Activated T-cell treated with anti-CD3 and anti-CD28 coated beads for 48 hours (primary cell): ENCODE measurements around the gene ITPKB.

Experiments
- DNase-seq: peaks from one replicate; pipeline ENCODE4 v3.0.0-alpha.2; 2020; ENCODE audit warnings: low read depth

The ITPKB gene

GRCh38 chr1:226685196-226685820, 53.8 kb downstream of the ITPKB start:
- DNase-seq = no peak

- no peak for DNase-seq
Measured at GRCh38 chr1:226684026-226684425, 55.1 kb downstream of the ITPKB start.

- DNase-seq = no peak
Measured at GRCh38 chr1:226682871-226683814, 55.9 kb downstream of the ITPKB start.

GRCh38 chr1:226681652-226682493, 57.2 kb downstream of the ITPKB start:
- DNase-seq = no peak

- DNase-seq = no peak
Measured at GRCh38 chr1:226680653-226681052, 58.4 kb downstream of the ITPKB start.

- peak; percentile 76 for DNase-seq
Measured at GRCh38 chr1:226679853-226680516, 59.1 kb downstream of the ITPKB start.

- no peak for DNase-seq
Measured at GRCh38 chr1:226679262-226679661, 59.8 kb downstream of the ITPKB start.

- DNase-seq = no peak
Measured at GRCh38 chr1:226678701-226679100, 60.4 kb downstream of the ITPKB start.

GRCh38 chr1:226678251-226678650, 60.8 kb downstream of the ITPKB start:
- DNase-seq = no peak

GRCh38 chr1:226677027-226678020, 61.8 kb downstream of the ITPKB start:
- no peak for DNase-seq

- no peak for DNase-seq
Measured at GRCh38 chr1:226676381-226676780, 62.7 kb downstream of the ITPKB start.

GRCh38 chr1:226675715-226676357, 63.2 kb downstream of the ITPKB start:
- DNase-seq = no peak

GRCh38 chr1:226674892-226675714, 64.0 kb downstream of the ITPKB start:
- no peak for DNase-seq

GRCh38 chr1:226672339-226672762, 66.7 kb downstream of the ITPKB start:
- no peak for DNase-seq

GRCh38 chr1:226671277-226671676, 67.8 kb downstream of the ITPKB start:
- no peak for DNase-seq

GRCh38 chr1:226670073-226670472, 69.0 kb downstream of the ITPKB start:
- DNase-seq = no peak

GRCh38 chr1:226668173-226668560, 70.9 kb downstream of the ITPKB start:
- DNase-seq = no peak

GRCh38 chr1:226666692-226667091, 72.4 kb downstream of the ITPKB start:
- DNase-seq = no peak

- DNase-seq = no peak
Measured at GRCh38 chr1:226666164-226666506, 72.9 kb downstream of the ITPKB start.
